Breast epithelium (tissue), 3 donors: ENCODE results near the gene HEPN1.

ENCODE experiments used
- CTCF ChIP-seq, 3 donors: fragments of 450-650 bp; IDR thresholded peaks; one replicate each; pipeline ENCODE4 v1.5.1; 2016 to 2017; ENCODE audit warnings: antibody characterized with exemption in 3 of 3, mild to moderate bottlenecking in 3 of 3, moderate library complexity in 3 of 3
- POLR2AphosphoS5 ChIP-seq, 3 donors: sonication (generic); formaldehyde crosslinking; IDR thresholded peaks; one replicate each; pipeline ENCODE4 v1.6.1; 2017; ENCODE audit warnings: antibody characterized with exemption in 3 of 3

GRCh38 chr11:124941703-124942102 is 22.7 kb downstream of the HEPN1 start:
- TF ChIP-seq CTCF (IDR thresholded peaks at IDR 0.05) (no peak), POLR2AphosphoS5 (IDR thresholded peaks at IDR 0.05) (no peak)
